Mesothelial cell of epicardium (in vitro differentiated cells): Measurements from ENCODE around the gene SYCP2L. TPM values are rescaled to one million over a fixed set of nuclear protein-coding genes. Genes with fewer than 3 reads are reported as not detected.
"Not testable (repeated sequence)": the region's sequence is repeated elsewhere in the genome, so short reads cannot be mapped to it uniquely, and the experiment has no call there.

Experiments used
- DNase-seq, 2 experiments: peaks; one replicate each; pipeline ENCODE4 v3.0.0; 2021; ENCODE audit warnings: low spot score in 2 of 2; ENCODE audit not compliant: unreplicated experiment in 2 of 2
- H3K27ac Mint-ChIP-seq: 2 replicates; pipeline ENCODE4 v1.8.0; 2021; ENCODE audit warnings: mixed read lengths
- H3K27me3 Mint-ChIP-seq: 2 replicates; pipeline ENCODE4 v1.8.0; 2021; ENCODE audit warnings: low read depth, mixed read lengths
- H3K36me3 Mint-ChIP-seq: 2 replicates; pipeline ENCODE4 v1.8.0; 2021; ENCODE audit warnings: mixed read lengths
- H3K4me1 Mint-ChIP-seq: 2 replicates; pipeline ENCODE4 v1.8.0; 2021; ENCODE audit warnings: mixed read lengths
- H3K4me3 Mint-ChIP-seq: 2 replicates; pipeline ENCODE4 v1.8.0; 2021; ENCODE audit warnings: mild to moderate bottlenecking, moderate library complexity, mixed read lengths
- H3K9me3 Mint-ChIP-seq: 2 replicates; pipeline ENCODE4 v1.8.0; 2021; ENCODE audit warnings: mixed read lengths
- total RNA-seq: library from RNA; stranded (reverse); gene quantifications from 3 replicates; pipeline ENCODE4 v1.2.1, GENCODE V29; 2021
- TF ChIP-seq, protein P1 (sequence below): fragments of 200-600 bp; sonication (generic); IDR thresholded peaks from one replicate; pipeline ENCODE4 v1.5.0; 2021; ENCODE audit warnings: antibody characterized with exemption; ENCODE audit not compliant: unreplicated experiment

Gene SYCP2L
- total RNA-seq, 1 donor from 2014 or later: 20.1 TPM

DNA sequence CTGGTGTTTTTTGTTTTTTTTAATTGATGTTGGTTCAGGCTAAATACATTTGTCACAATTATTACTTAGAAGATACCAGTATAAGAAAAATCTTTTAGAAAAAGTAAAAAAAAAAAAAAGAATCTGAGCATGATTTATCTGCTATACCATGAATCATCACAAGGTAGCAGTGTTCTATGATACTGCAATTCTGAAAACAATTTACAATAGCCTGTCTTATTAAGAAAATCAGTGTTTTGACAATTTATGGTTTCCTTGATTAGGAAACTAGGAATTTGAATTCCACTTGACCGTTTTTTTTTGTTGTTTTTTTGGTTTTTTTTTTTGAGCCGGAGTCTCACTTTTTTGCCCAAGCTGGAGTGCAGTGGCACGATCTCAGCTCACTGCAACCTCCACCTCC is 39.2 kb upstream of the SYCP2L start:
- peaks cover 5% of the 10 kb centered on the region for H3K9me3 Mint-ChIP-seq
- H3K4me1 Mint-ChIP-seq: no peaks in the 10 kb centered on the region
- TF ChIP-seq, protein P1, sequence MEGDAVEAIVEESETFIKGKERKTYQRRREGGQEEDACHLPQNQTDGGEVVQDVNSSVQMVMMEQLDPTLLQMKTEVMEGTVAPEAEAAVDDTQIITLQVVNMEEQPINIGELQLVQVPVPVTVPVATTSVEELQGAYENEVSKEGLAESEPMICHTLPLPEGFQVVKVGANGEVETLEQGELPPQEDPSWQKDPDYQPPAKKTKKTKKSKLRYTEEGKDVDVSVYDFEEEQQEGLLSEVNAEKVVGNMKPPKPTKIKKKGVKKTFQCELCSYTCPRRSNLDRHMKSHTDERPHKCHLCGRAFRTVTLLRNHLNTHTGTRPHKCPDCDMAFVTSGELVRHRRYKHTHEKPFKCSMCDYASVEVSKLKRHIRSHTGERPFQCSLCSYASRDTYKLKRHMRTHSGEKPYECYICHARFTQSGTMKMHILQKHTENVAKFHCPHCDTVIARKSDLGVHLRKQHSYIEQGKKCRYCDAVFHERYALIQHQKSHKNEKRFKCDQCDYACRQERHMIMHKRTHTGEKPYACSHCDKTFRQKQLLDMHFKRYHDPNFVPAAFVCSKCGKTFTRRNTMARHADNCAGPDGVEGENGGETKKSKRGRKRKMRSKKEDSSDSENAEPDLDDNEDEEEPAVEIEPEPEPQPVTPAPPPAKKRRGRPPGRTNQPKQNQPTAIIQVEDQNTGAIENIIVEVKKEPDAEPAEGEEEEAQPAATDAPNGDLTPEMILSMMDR: no peak
- no peaks in the 10 kb centered on the region for H3K27me3 Mint-ChIP-seq
- peaks cover 5% of the 10 kb centered on the region for H3K36me3 Mint-ChIP-seq
- H3K4me3 Mint-ChIP-seq: no peak overlapping the region
- H3K27ac Mint-ChIP-seq: no peak overlapping the region
- no peak for DNase-seq

DNA sequence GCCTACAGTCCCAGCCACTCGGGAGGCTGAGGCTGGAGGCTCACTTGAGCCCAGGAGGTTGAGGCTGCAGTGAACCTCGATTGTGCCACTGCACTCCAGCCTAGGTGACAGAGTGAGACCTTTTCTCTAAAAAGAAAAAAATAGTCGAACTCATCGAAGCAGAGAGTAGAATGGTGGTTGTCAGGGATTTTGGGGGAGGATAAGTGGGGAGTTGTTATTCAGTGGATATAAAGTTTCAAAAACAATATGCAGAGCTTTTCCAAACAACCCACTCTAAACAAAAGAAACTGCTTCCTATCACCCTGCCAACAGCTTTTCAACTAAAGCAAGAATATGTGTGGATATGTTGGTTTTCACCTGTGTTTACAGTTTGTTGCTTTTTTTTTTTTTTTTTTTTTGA is 37.0 kb upstream of the SYCP2L start:
- H3K27me3 Mint-ChIP-seq: no peaks in the 10 kb centered on the region
- DNase-seq: no peak
- H3K4me3 Mint-ChIP-seq: no peak overlapping the region
- H3K27ac Mint-ChIP-seq: no peak overlapping the region
- peaks cover 14% of the 10 kb centered on the region for H3K9me3 Mint-ChIP-seq
- TF ChIP-seq, protein P1: no peak
- no peaks in the 10 kb centered on the region for H3K4me1 Mint-ChIP-seq
- peaks cover 3% of the 10 kb centered on the region for H3K36me3 Mint-ChIP-seq

DNA sequence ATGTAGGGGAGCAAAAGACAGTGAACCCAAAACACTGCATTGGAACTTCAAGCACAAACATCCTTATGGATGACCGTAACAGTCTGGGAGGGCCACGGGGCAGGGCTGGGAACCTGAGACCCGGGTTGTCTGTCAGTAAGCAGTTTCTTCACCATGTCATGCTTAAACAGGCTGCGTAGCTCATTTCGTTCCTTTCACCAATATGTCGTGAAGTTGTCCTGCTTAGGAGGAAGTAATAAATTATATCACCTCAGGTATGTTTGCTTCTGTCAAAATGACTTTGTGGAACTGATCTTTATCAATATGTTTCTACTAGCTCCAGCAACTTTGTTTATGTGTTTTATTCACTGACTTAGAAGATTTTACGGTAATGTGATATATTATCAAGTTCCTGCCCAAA is 36.1 kb upstream of the SYCP2L start:
- H3K27ac Mint-ChIP-seq: no peak overlapping the region
- H3K36me3 Mint-ChIP-seq: peaks cover 3% of the 10 kb centered on the region
- no peak overlapping the region for H3K4me3 Mint-ChIP-seq
- no peaks in the 10 kb centered on the region for H3K4me1 Mint-ChIP-seq
- TF ChIP-seq, protein P1: no peak
- H3K27me3 Mint-ChIP-seq: no peaks in the 10 kb centered on the region
- peaks cover 18% of the 10 kb centered on the region for H3K9me3 Mint-ChIP-seq
- no peak for DNase-seq

DNA sequence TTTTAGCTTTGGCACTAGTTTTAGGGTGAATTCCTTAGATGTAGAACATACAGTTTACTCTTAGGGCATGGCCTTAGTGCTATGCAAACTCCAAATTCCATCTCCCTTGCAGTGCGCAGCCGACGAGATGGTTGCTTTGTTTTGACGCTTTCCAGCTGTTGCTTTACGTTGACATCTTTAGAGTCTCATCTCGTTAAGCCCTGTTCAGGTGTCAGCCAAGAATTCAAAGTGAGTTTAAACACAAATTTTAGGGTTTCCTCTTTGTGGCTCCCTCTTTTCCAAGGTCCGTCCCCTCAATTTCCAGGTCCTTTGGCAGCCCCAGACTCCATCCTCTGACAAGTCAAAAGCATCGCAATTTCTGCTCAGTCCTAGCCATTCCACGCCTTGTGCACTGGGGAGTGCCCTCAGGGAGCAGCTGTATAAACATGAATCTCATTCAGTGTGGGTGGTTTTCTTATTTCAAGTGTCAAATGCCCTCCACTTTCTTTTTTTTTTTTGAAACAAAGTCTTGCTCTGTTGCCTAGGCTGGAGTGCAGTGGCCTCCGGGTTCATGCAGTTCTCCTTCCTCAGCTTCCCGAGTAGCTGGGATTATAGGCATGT is 34.4 kb upstream of the SYCP2L start:
- Mint-ChIP-seq H3K27ac (no peak overlapping the region), H3K27me3 (no peaks in the 10 kb centered on the region), H3K4me1 (no peaks in the 10 kb centered on the region), H3K4me3 (no peak overlapping the region), H3K9me3 (peaks cover 18% of the 10 kb centered on the region), H3K36me3 (peaks cover 3% of the 10 kb centered on the region)
- DNase-seq: no peak
- TF ChIP-seq, protein P1: no peak

DNA sequence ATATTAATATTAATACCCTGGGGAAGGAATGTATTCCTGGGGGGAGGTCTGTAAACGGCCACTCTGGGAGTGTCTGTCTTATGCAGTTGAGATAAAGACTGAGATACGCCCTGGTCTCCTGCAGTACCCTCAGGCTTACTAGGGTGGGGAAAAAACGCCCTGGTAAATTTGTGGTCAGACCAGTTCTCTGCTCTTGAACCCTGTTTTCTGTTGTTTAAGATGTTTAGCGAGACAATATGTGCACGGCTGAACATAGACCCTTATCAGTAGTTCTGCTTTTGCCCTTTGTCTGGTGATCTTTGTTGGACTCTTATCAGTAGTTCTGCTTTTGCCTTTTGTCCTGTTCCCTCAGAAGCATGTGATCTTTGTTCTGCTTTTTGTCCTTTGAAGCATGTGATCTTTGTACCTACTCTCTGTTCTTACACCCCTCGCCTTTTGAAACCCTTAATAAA is 33.0 kb upstream of the SYCP2L start:
- H3K36me3 Mint-ChIP-seq, DNase-seq, H3K4me1 Mint-ChIP-seq, H3K27me3 Mint-ChIP-seq, H3K27ac Mint-ChIP-seq, H3K4me3 Mint-ChIP-seq: not testable (repeated sequence)
- H3K9me3 Mint-ChIP-seq: peaks cover 18% of the 10 kb centered on the region

DNA sequence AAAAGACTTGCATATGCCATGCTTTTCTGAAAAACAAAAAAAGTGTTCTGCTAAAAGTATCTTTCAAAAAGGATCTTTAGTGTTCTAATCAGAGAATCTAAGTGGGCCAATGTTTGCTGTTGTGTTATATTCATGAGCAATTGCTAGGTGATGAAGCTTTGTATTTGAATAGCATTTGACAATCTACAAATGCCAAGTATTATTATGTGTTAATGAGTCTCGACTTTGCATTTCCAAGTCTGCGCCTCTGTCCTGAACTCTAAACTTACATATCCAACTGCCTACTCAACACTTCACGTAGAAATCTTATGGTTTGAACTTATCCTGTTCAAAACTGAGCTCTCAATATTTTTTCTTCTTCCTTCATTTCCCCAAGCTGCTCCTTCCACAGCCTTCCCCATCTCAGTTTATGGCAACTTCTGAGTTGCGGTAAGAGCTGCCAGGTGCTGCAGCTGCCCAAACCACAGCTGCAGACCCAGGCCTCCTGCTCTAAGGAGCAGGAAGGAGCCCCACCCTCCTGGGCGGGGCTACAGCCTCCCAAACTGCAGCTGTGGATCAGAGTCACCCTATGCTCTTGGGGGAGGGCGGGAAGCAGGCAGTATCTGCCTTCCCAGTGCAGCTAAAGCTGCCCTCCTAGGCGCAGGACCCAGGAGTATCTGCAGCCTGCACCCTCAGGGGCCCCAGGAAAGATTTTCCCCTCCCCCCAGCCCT is 31.8 kb upstream of the SYCP2L start:
- Mint-ChIP-seq H3K27ac (no peak overlapping the region), H3K4me1 (no peaks in the 10 kb centered on the region), H3K36me3 (peaks cover 3% of the 10 kb centered on the region), H3K4me3 (no peak overlapping the region), H3K9me3 (peaks cover 18% of the 10 kb centered on the region), H3K27me3 (no peaks in the 10 kb centered on the region)
- DNase-seq: no peak
- TF ChIP-seq, protein P1: no peak
